ENCODE data around the gene SH3BGRL2. TPM values are rescaled to one million over a fixed set of nuclear protein-coding genes. Genes with fewer than 3 reads are reported as not detected.

Gene SH3BGRL2
- total RNA-seq, 1 experiment from 2014 or later, result 11.8 TPM

DNA sequence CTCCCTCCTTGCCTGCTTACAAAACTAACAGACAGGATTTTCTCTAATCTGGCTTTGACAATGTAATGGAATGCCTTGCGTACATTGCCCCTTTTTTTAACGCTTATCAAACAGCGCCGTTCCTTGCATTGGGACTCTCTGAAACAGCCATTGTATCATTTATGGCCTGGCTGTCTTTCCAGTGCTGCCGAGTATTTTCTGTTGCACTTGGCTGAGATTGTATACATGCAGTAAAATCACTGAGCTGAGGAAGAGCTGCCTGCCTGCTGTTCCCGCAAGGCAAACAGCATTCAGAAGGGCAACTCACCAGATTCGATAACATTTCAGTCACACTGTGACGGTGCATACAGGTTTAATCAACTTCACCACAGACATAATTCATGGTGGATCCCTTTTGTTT lies 106.0 kb downstream of the SH3BGRL2 start:
- Mint-ChIP-seq H3K9me3 (peaks cover 2 to 3% of the 10 kb centered on the region in 2 experiments; a peak in 3 of 5 replicates), H3K4me3 (no peak overlapping the region), H3K36me3 (ENCODE audit: insufficient read depth in 1 of 3, low read depth in 3 of 3) (no peaks in the 10 kb centered on the region; a peak in 1 of 7 replicates), H3K27me3 (ENCODE audit: low read depth) (no peaks in the 10 kb centered on the region), H3K27ac (no peak overlapping the region), H3K4me1 (no peaks in the 10 kb centered on the region)
- Histone ChIP-seq H2BK12ac (ENCODE audit: insufficient read length, low read depth, low read length) (no peak overlapping the region), H4K20me1 (ENCODE audit: control insufficient read depth, insufficient read depth, insufficient read length) (no peaks in the 10 kb centered on the region), H3K79me1 (ENCODE audit: insufficient read depth, low read depth, low read length, poor library complexity, severe bottlenecking) (no peaks in the 10 kb centered on the region), H3K9ac (ENCODE audit: extremely low read depth, insufficient read length, low read length) (no peak overlapping the region), H3K14ac (ENCODE audit: insufficient read depth, low read length) (no peak overlapping the region), H3K56ac (ENCODE audit: insufficient read length, low read depth, low read length) (no peak overlapping the region), H3K4ac (ENCODE audit: low read depth, low read length) (no peak overlapping the region), H3K4me2 (ENCODE audit: insufficient read depth, insufficient read length, low read length) (no peak overlapping the region), H2BK20ac (ENCODE audit: low read depth, low read length, poor library complexity, severe bottlenecking) (no peak overlapping the region), H4K91ac (ENCODE audit: insufficient read length, low read depth, low read length) (no peak overlapping the region), H2AFZ (ENCODE audit: low read length) (no peak overlapping the region), H4K5ac (ENCODE audit: insufficient read length, low read depth, low read length) (no peak overlapping the region), H2BK5ac (ENCODE audit: insufficient read length, low read length) (no peak overlapping the region), H2BK120ac (ENCODE audit: low read depth, low read length, poor library complexity, severe bottlenecking) (no peak overlapping the region), H3K79me2 (ENCODE audit: insufficient read depth, low read length) (no peaks in the 10 kb centered on the region), H3K4me1 (ENCODE audit: insufficient read depth, low read length) (no peaks in the 10 kb centered on the region), H3K23ac (ENCODE audit: insufficient read length, low read depth, low read length) (no peak overlapping the region), H2AK5ac (ENCODE audit: insufficient read length, low read length) (no peak overlapping the region), H3K27me3 (ENCODE audit: insufficient read depth, low read length) (no peaks in the 10 kb centered on the region), H3K27ac (ENCODE audit: insufficient read length, low read depth, low read length) (no peak overlapping the region), H2BK15ac (ENCODE audit: low read depth, low read length) (no peak overlapping the region), H4K8ac (replicated peaks; ENCODE audit: insufficient read length, low read depth, low read length) (no peak overlapping the region), H3K23me2 (ENCODE audit: insufficient read length, low read depth, low read length, poor library complexity, severe bottlenecking) (no peaks in the 10 kb centered on the region), H3K18ac (ENCODE audit: insufficient read length, low read depth, low read length) (no peak overlapping the region), H3K9me3 (ENCODE audit: control insufficient read depth, low read depth, low read length) (no peaks in the 10 kb centered on the region), H3T11ph (ENCODE audit: low read length) (no peak overlapping the region)
- no peak for TF ChIP-seq CTCF (conservative IDR thresholded peaks at IDR 0.05)
- DNase-seq, result no peak
- no CpG with 5 or more reads among the region's 8 CpGs for WGBS (ENCODE audit: extremely low coverage, insufficient read length, low lambda C conversion rate)

Data from H9 (cell line).